ENCODE data around the gene PTBP2.
A peak's percentile ranks its signal among the peaks of the same experiment; 100 is the strongest.

Gene PTBP2

GRCh38 chr1:96721416-96722160 lies at the start of gene PTBP2:
TSS of gene PTBP2 (plus strand) at chr1:96721784. CDS start at chr1:96721865, 81 bp downstream.
- DNase-seq (ENCODE audit: low read depth) = peak; percentile 64

- no peak for DNase-seq (ENCODE audit: low read depth)
These were observed 46.7 kb upstream of the PTBP2 start for GRCh38 chr1:96674915-96675314.

GRCh38 chr1:96682056-96682455 lies 39.5 kb upstream of the PTBP2 start:
- DNase-seq (ENCODE audit: low read depth) = no peak

- no peak for DNase-seq (ENCODE audit: low read depth)
These were observed 37.7 kb upstream of the PTBP2 start for GRCh38 chr1:96683931-96684330.

- DNase-seq (ENCODE audit: low read depth) = no peak
These were observed 36.8 kb upstream of the PTBP2 start for GRCh38 chr1:96684744-96685143.

- no peak for DNase-seq (ENCODE audit: low read depth)
These were observed 32.8 kb upstream of the PTBP2 start for GRCh38 chr1:96688767-96689166.

GRCh38 chr1:96695954-96696353 lies 25.6 kb upstream of the PTBP2 start:
- DNase-seq (ENCODE audit: low read depth) = no peak

GRCh38 chr1:96698342-96698983 lies 23.1 kb upstream of the PTBP2 start:
- no peak for DNase-seq (ENCODE audit: low read depth)

- DNase-seq (ENCODE audit: low read depth) = no peak
These were observed 18.4 kb upstream of the PTBP2 start for GRCh38 chr1:96703186-96703585.

GRCh38 chr1:96707023-96707422 lies 14.6 kb upstream of the PTBP2 start:
- DNase-seq (ENCODE audit: low read depth) = no peak

- no peak for DNase-seq (ENCODE audit: low read depth)
These were observed 13.1 kb upstream of the PTBP2 start for GRCh38 chr1:96708482-96708881.

GRCh38 chr1:96710708-96711477 lies 10.7 kb upstream of the PTBP2 start:
- no peak for DNase-seq (ENCODE audit: low read depth)

- no peak for DNase-seq (ENCODE audit: low read depth)
These were observed 7.9 kb upstream of the PTBP2 start for GRCh38 chr1:96713649-96714048.

GRCh38 chr1:96714881-96715280 lies 6.7 kb upstream of the PTBP2 start:
- no peak for DNase-seq (ENCODE audit: low read depth)

GRCh38 chr1:96715482-96715881 lies 6.1 kb upstream of the PTBP2 start:
- DNase-seq (ENCODE audit: low read depth) = no peak

GRCh38 chr1:96721053-96721415 lies 550 bp upstream of the PTBP2 start:
- DNase-seq (ENCODE audit: low read depth) = no peak

GRCh38 chr1:96722161-96722922 lies 758 bp downstream of the PTBP2 start:
- no peak for DNase-seq (ENCODE audit: low read depth)

GRCh38 chr1:96722958-96723357 lies 1.4 kb downstream of the PTBP2 start:
- DNase-seq (ENCODE audit: low read depth) = no peak

- DNase-seq (ENCODE audit: low read depth) = no peak
These were observed 1.8 kb downstream of the PTBP2 start for GRCh38 chr1:96723377-96723776.

- DNase-seq (ENCODE audit: low read depth) = no peak
These were observed 2.4 kb downstream of the PTBP2 start for GRCh38 chr1:96723936-96724335.

- no peak for DNase-seq (ENCODE audit: low read depth)
These were observed 6.3 kb downstream of the PTBP2 start for GRCh38 chr1:96727860-96728259.

GRCh38 chr1:96730574-96731298 lies 9.2 kb downstream of the PTBP2 start:
- DNase-seq (ENCODE audit: low read depth) = no peak
